Esophagus muscularis mucosa (tissue), 4 donors: ENCODE measurements around the gene DNAAF1. TPM values are rescaled to one million over a fixed set of nuclear protein-coding genes. Genes with fewer than 3 reads are reported as not detected.

Experiments
- DNase-seq: peaks from one replicate; pipeline ENCODE4 v3.0.0-alpha.2; 2017; ENCODE audit errors: extremely low spot score
- H3K27ac ChIP-seq, 4 donors: fragments of 200-600 bp; sonication (generic); replicated peaks in 1 of 4; 1 replicate in 3 of 4; 2 replicates in 1 of 4; pipeline ENCODE4 v1.5.1; 2016 to 2019; ENCODE audit warnings: mild to moderate bottlenecking in 1 of 4
- H3K27me3 ChIP-seq, 4 donors: fragments of 200-600 bp; sonication (generic); one replicate each; pipeline versions ENCODE4 v1.5.1 to v1.6.0; 2016 to 2019
- H3K36me3 ChIP-seq, 4 donors: fragments of 200-600 bp; sonication (generic); one replicate each; pipeline ENCODE4 v1.5.1; 2016 to 2019
- H3K4me1 ChIP-seq, 4 donors: fragments of 200-600 bp; sonication (generic); one replicate each; pipeline ENCODE4 v1.5.1; 2016 to 2019
- H3K4me3 ChIP-seq, 4 donors: fragments of 200-600 bp; sonication (generic); 1 replicate in 2 of 4; 2 replicates in 2 of 4; pipeline ENCODE4 v1.5.1; 2016 to 2019; ENCODE audit warnings: mild to moderate bottlenecking in 4 of 4, moderate library complexity in 1 of 4
- H3K9me3 ChIP-seq, 4 donors: fragments of 200-600 bp; sonication (generic); 1 replicate in 3 of 4; 2 replicates in 1 of 4; pipeline ENCODE4 v1.5.1; 2016 to 2019
- CTCF ChIP-seq, 3 experiments: fragments of 200-600 bp in 2 of 3; fragments of 450-650 bp in 1 of 3; sonication (generic) in 2 of 3; IDR thresholded peaks; one replicate each; pipeline ENCODE4 v1.5.1; 2017 to 2019; ENCODE audit warnings: antibody characterized with exemption in 3 of 3, mild to moderate bottlenecking in 2 of 3, moderate library complexity in 1 of 3
- EP300 ChIP-seq: sonication (generic); formaldehyde crosslinking; IDR thresholded peaks from one replicate; pipeline ENCODE4 v1.6.1; 2017; ENCODE audit warnings: antibody characterized with exemption
- POLR2A ChIP-seq: fragments of 450-650 bp; IDR thresholded peaks from one replicate; pipeline ENCODE4 v1.6.1; 2017; ENCODE audit warnings: antibody characterized with exemption, moderate library complexity, mild to moderate bottlenecking, low read depth
- POLR2AphosphoS5 ChIP-seq, 2 donors: sonication (generic); formaldehyde crosslinking; IDR thresholded peaks; one replicate each; pipeline ENCODE4 v1.6.1; 2017; ENCODE audit warnings: antibody characterized with exemption in 2 of 2
- WGBS: methylation state at CpG from one replicate; pipeline ENCODE4 v1.1.5; 2018; 5-methylcytosine and 5-hydroxymethylcytosine counted together
- intact Hi-C: fragments of 100-400 bp; cut with DNase I; formaldehyde crosslinking; loops from one replicate; pipeline ENCODE4 v1.15.1; 2023
- total RNA-seq, 4 donors: library from RNA; depleted of rRNA; stranded (reverse); fragments of >200 nt; gene quantifications; one replicate each; pipeline versions ENCODE4 v1.1.0 to v1.2.1, GENCODE V29; 2016

Gene DNAAF1
- total RNA-seq, 4 donors from 2014 or later: 0.66 to 0.78 TPM; not detected in 2

DNA sequence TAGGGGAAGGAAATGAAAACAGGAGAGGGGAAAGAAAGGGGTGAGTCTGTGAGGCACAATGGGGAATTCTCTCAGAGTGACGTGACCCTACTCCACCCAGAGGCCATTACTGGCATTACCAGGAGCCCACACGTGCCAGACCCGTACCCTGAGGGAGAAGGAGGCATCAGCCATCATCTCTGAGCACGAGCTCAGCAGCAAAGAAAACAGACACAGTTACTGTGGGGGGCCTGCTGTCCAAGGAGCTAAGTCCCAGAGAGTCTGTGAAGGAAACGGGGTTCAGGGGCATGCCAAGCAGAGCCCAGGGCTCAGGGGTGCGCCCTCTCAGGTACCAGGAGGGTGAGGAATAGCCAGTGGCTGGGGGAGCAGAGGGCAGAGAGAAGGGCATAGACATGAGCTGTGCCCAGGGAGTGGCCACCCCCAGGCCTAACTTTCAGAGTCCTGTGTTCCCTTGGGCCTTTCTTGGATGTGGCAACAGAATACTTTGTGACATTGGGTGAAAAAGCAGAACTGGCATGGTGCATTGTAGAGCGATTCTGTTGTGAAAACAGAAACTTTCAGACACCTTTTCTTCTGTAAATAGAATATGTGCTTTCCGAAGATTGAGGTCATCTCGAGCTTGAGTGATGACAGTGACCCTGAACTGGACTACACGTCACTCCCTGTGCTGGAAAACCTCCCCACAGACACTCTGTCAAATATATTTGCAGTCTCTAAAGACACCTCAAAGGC lies 30.4 kb downstream of the DNAAF1 start:
- Histone ChIP-seq H3K36me3 (peaks cover 14 to 27% (median 25%) of the 10 kb centered on the region in 4 donors), H3K27me3 (no peaks in the 10 kb centered on the region), H3K9me3 (no peaks in the 10 kb centered on the region), H3K4me3 (no peak overlapping the region), H3K27ac (peak overlapping the region in 3 of 4 donors; percentile 56 to 80 (median 63)), H3K4me1 (peaks cover 38 to 46% (median 39%) of the 10 kb centered on the region in 4 donors)
- TF ChIP-seq CTCF (IDR thresholded peaks at IDR 0.05) (peak; percentile 50 to 77 (median 64)), POLR2A (no peak), EP300 (no peak)
- no peak for DNase-seq
- intact Hi-C loops: no loop called here
- 38% methylated on average over 10 of the region's 10 CpGs for WGBS

- 75% methylated on average over 14 of the region's 18 CpGs for WGBS
- intact Hi-C loops: no loop called here
- peak overlapping the region; percentile 56 to 80 (median 64) for H3K27ac ChIP-seq
Measured at GRCh38 chr16:84176192-84177053, 31.3 kb downstream of the DNAAF1 start.

GRCh38 chr16:84177741-84178073 lies 32.6 kb downstream of the DNAAF1 start:
- DNase-seq: no peak
- 56% methylated on average over 9 of the region's 9 CpGs for WGBS
- TF ChIP-seq POLR2A (no peak), EP300 (no peak), CTCF (IDR thresholded peaks at IDR 0.05) (no peak), POLR2AphosphoS5 (IDR thresholded peaks at IDR 0.05) (no peak)
- Histone ChIP-seq H3K36me3 (peaks cover 27 to 47% (median 46%) of the 10 kb centered on the region in 4 donors), H3K4me3 (no peak overlapping the region), H3K4me1 (peaks cover 39 to 53% (median 44%) of the 10 kb centered on the region in 4 donors), H3K9me3 (no peaks in the 10 kb centered on the region), H3K27me3 (no peaks in the 10 kb centered on the region), H3K27ac (peak overlapping the region; percentile 63 to 80 (median 68))
- intact Hi-C loops: no loop called here

More at GRCh38 chr16:84176192-84177053, 31.3 kb downstream of the DNAAF1 start:
- peaks cover 39 to 53% (median 43%) of the 10 kb centered on the region in 4 donors for H3K4me1 ChIP-seq
- H3K9me3 ChIP-seq: no peaks in the 10 kb centered on the region
- H3K36me3 ChIP-seq: peaks cover 23 to 36% (median 34%) of the 10 kb centered on the region in 4 donors
- TF ChIP-seq CTCF (IDR thresholded peaks at IDR 0.05) (no peak), POLR2A (no peak), POLR2AphosphoS5 (IDR thresholded peaks at IDR 0.05) (no peak), EP300 (no peak)
- no peaks in the 10 kb centered on the region for H3K27me3 ChIP-seq
- DNase-seq: no peak
- no peak overlapping the region for H3K4me3 ChIP-seq

DNA sequence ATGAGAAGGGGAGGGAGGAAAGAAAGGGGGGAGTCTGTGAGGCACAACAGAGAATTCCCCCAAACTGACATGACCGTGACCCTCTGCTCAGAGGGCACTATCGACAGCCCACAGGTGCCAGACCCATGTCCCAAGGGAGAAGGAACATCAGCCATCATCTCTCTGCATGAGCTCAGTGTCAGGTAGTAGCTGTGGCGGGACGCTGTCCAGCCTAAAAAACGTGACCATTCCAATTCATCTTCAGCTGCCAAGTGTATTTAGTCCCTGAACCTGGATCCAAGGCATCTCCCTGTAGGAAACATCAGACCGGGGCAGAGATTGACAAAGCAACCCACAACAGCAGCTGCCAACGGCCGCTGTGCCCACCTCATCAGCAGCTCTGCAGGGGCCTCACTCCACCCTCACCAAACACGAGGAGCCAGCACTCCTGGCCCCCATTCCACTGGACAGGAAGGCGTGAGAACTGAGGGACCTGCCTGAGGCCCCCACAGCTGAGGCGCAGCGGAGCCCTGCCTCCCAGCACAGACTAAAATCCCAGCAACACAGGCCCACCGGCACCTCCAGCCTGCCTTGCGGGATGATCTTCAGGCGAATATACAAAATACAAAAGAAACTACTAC lies 33.1 kb downstream of the DNAAF1 start:
- intact Hi-C loops: no loop called here
- H3K4me1 ChIP-seq: peaks cover 40 to 56% (median 47%) of the 10 kb centered on the region in 4 donors
- no peaks in the 10 kb centered on the region for H3K9me3 ChIP-seq
- no peak overlapping the region for H3K4me3 ChIP-seq
- H3K36me3 ChIP-seq: peaks cover 27 to 53% (median 52%) of the 10 kb centered on the region in 4 donors
- TF ChIP-seq POLR2AphosphoS5 (IDR thresholded peaks at IDR 0.05) (no peak), POLR2A (no peak), EP300 (no peak), CTCF (IDR thresholded peaks at IDR 0.05) (no peak)
- H3K27ac ChIP-seq: peak overlapping the region; percentile 63 to 80 (median 68)
- WGBS: 66% methylated on average over 12 of the region's 15 CpGs
- H3K27me3 ChIP-seq: no peaks in the 10 kb centered on the region
- DNase-seq: no peak
